Naive thymus-derived CD8-positive, alpha-beta T cell (primary cell): ENCODE measurements around the gene PPP1R13L. TPM values are rescaled to one million over a fixed set of nuclear protein-coding genes. Genes with fewer than 3 reads are reported as not detected.

Experiments
- ATAC-seq, 2 donors: fragments of 150-1000 bp; cut with Tn5 transposase in 1 of 2; sonication (Bioruptor Pico), chemical (Tn5 transposase) in 1 of 2; 1 replicate in 1 of 2; 2 replicates in 1 of 2; pipeline ENCODE4 v1.10.0; 2021; ENCODE audit warnings: mild to moderate bottlenecking in 2 of 2, moderate library complexity in 2 of 2
- POLR2A ChIA-PET: fragments of 350-600 bp; sonication (Branson Sonifier 250); formaldehyde crosslinking; loops from one replicate; lab custom pipeline; 2021; ENCODE audit warnings: antibody characterized with exemption; lab: Charles Lee
- DNase-seq, 10 donors: peaks; one replicate each; pipeline versions ENCODE4 v3.0.0 to v3.0.0-alpha.2; 2020 to 2022
- H3K27ac Mint-ChIP-seq, 10 donors: one replicate each; pipeline ENCODE4 v1.8.0; 2020 to 2022; ENCODE audit warnings: mild to moderate bottlenecking in 10 of 10, mixed read lengths in 10 of 10, moderate library complexity in 4 of 10, inconsistent platforms in 1 of 10
- H3K27me3 Mint-ChIP-seq, 5 donors: one replicate each; pipeline ENCODE4 v1.8.0; 2021 to 2022; ENCODE audit warnings: mixed read lengths in 5 of 5
- H3K36me3 Mint-ChIP-seq, 3 donors: one replicate each; pipeline ENCODE4 v1.8.0; 2020 to 2022; ENCODE audit warnings: mixed read lengths in 3 of 3, mild to moderate bottlenecking in 2 of 3, inconsistent platforms in 1 of 3
- H3K4me1 Mint-ChIP-seq, 4 donors: one replicate each; pipeline ENCODE4 v1.8.0; 2021 to 2022; ENCODE audit warnings: mixed read lengths in 4 of 4
- H3K4me3 Mint-ChIP-seq, 10 donors: one replicate each; pipeline ENCODE4 v1.8.0; 2020 to 2022; ENCODE audit warnings: mild to moderate bottlenecking in 10 of 10, mixed read lengths in 10 of 10, moderate library complexity in 6 of 10, inconsistent platforms in 1 of 10
- H3K9me3 Mint-ChIP-seq, 9 donors: one replicate each; pipeline ENCODE4 v1.8.0; 2020 to 2022; ENCODE audit warnings: mixed read lengths in 9 of 9, mild to moderate bottlenecking in 3 of 9, inconsistent platforms in 1 of 9, moderate library complexity in 1 of 9
- polyA plus RNA-seq, 3 donors: library from polyadenylated mRNA; unstranded; fragments of 300-500 nt; fragmentation: Illumina TruSeq; gene quantifications; one replicate each; pipeline ENCODE4 v1.2.3, GENCODE V29; 2021
- total RNA-seq, 8 experiments: library from RNA in 2 of 8; stranded (reverse) in 2 of 8; gene quantifications; one replicate each; pipeline ENCODE4 v1.2.3 and lab custom pipeline; 2021 to 2026

Gene PPP1R13L
- total RNA-seq (10 to 100 TPM; 12.4 to 13.2 TPM), polyA plus RNA-seq (1 to 10 TPM in 2 of 3 donors, under 1 TPM in 1; 0.64 to 2.5 (median 1.2) TPM), total RNA-seq (lab: John Stamatoyannopoulos, UW) (1.9 to 6.2 (median 2.8) reads per million in 6 experiments)

- Mint-ChIP-seq H3K4me3 (peak within 1 kb of the TSS; percentile 92 to 100 (median 94)), H3K27me3 (peaks cover 12 to 46% (median 21%) of the 10 kb centered on the region in 5 donors), H3K36me3 (peaks cover 0 to 7% (median 0%) of the 10 kb centered on the region in 3 donors), H3K27ac (peak within 1 kb of the TSS; percentile 86 to 98 (median 96)), H3K4me1 (peaks cover 23 to 52% (median 44%) of the 10 kb centered on the region in 4 donors), H3K9me3 (no peaks in the 10 kb centered on the region)
- POLR2A ChIA-PET = no interaction called here
- ATAC-seq (no peak), DNase-seq (peak in 1 of 10 donors; percentile 19)
These were observed at the start of gene PPP1R13L for GRCh38 chr19:45404557-45405434. Gene PPP1R13L (minus strand): TSS chr19:45405069. CDS start chr19:45398318, 6,751 bp downstream.

GRCh38 chr19:45451850-45452387 is 47.0 kb upstream of the PPP1R13L start:
- H3K4me3 Mint-ChIP-seq = peak overlapping the region; percentile 86 to 96 (median 91)
- H3K36me3 Mint-ChIP-seq = no peaks in the 10 kb centered on the region
- DNase-seq (no peak), ATAC-seq (no peak)
- peaks cover 33 to 64% (median 54%) of the 10 kb centered on the region in 4 donors for H3K4me1 Mint-ChIP-seq
- peak overlapping the region; percentile 93 to 100 (median 100) for H3K27ac Mint-ChIP-seq
- peaks cover 0 to 4% (median 0%) of the 10 kb centered on the region in 5 donors for H3K27me3 Mint-ChIP-seq
- H3K9me3 Mint-ChIP-seq = peaks cover 0 to 2% (median 0%) of the 10 kb centered on the region in 9 donors
- POLR2A ChIA-PET = interaction anchor here (0.6 to 2.6 kb wide), 4 partner anchors 10 to 26 kb away, joined by 3 to 10 read pairs (median 6); no protein-coding TSS in a partner anchor

DNA sequence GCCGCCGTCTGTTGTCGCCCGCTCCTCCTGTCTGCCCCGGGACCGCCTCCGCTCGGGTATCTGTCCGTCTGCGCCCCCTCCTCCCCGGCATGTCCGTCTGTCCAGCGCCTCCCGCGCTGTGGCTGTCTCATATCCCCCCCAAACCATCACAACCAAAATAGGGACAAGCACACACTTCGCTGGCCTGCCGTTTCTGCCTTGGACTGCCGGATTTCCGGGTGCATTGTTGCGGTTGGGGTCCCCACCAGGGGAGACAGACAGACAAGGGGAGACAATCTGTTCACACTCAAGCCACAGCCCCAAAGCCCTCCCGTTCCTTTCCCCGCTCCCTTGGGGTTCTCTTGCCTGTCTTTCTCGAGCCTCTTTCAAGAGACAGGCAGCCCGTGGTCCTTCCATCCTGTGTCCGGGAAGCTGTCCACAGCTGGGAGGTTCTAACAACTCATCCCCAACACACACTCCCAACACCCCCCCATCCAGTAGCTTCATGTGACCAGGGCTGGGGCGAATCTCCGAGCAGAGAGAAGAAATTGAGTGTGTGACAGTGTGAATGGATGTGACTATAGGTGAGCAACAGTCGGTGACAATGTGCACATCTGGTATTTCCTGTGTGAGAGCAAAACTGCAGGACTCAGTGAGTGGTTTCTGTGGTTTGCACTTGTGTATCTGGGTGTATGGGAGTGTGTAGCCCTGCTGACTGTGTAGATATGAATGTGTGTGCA is 46.4 kb upstream of the PPP1R13L start:
- peak overlapping the region; percentile 86 to 96 (median 91) for H3K4me3 Mint-ChIP-seq
- DNase-seq (peak in 9 of 10 donors; percentile 47 to 91 (median 74)), ATAC-seq (peak; percentile 49 to 53)
- POLR2A ChIA-PET = interaction anchor here (0.6 to 2.6 kb wide), 4 partner anchors 11 to 27 kb away, joined by 3 to 10 read pairs (median 6); no protein-coding TSS in a partner anchor
- H3K36me3 Mint-ChIP-seq = no peaks in the 10 kb centered on the region
- peaks cover 30 to 63% (median 52%) of the 10 kb centered on the region in 4 donors for H3K4me1 Mint-ChIP-seq
- H3K9me3 Mint-ChIP-seq = peaks cover 0 to 2% (median 0%) of the 10 kb centered on the region in 9 donors
- H3K27me3 Mint-ChIP-seq = peaks cover 0 to 4% (median 0%) of the 10 kb centered on the region in 5 donors
- peak overlapping the region; percentile 93 to 100 (median 100) for H3K27ac Mint-ChIP-seq

DNA sequence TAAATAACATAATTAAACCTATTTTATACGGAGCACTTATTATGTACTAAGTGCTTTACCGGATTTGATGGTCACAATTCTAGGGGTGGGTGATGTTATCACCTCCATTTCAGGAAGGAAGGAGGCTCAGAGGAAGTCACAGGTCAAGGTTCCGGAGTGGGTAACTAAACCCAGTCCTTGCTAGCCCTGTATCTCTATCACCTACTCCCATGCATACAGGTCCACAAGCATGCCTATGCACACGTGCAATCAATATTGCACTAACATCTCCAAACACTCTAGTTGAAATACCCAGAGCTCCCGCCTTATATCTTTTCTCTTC is 45.1 kb upstream of the PPP1R13L start:
- POLR2A ChIA-PET = interaction anchor here (0.6 to 2.6 kb wide), 5 partner anchors 17 to 35 kb away, joined by 3 to 9 read pairs (median 6); partner anchors contain the start of gene FOSB
- peak; percentile 8 to 23 for ATAC-seq
- H3K27ac Mint-ChIP-seq = peak overlapping the region; percentile 97 to 100 (median 99)
- H3K4me1 Mint-ChIP-seq = peaks cover 26 to 60% (median 47%) of the 10 kb centered on the region in 4 donors
- peak overlapping the region; percentile 89 to 97 (median 96) for H3K4me3 Mint-ChIP-seq
- H3K9me3 Mint-ChIP-seq = peaks cover 0 to 2% (median 0%) of the 10 kb centered on the region in 9 donors
- peak in 2 of 10 donors; percentile 10 to 46 for DNase-seq
- H3K27me3 Mint-ChIP-seq = peaks cover 0 to 4% (median 0%) of the 10 kb centered on the region in 5 donors
- no peaks in the 10 kb centered on the region for H3K36me3 Mint-ChIP-seq

DNA sequence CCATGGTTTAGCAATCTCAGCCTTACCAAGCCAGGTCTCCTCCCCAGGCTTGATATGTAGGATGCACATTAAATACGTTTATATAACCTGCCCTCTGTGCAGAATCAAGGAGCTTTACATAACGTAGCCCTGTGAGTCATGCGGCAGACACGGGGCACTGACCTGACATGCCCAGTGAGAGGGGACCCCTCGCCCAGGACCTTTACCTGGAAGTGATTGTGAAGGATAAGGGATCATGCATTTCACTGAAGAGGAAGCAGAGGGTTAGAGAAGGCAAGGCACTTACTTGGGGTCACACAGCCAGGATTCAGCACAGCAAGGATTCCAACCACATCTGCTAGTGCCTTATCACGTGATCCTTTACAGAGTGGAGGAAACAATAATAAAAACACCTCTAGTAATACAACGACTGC is 44.0 kb upstream of the PPP1R13L start:
- POLR2A ChIA-PET = interaction anchor here (1.9 to 2.6 kb wide), 2 partner anchors 20 to 30 kb away, joined by 8 to 9 read pairs; partner anchors contain the start of gene FOSB
- peaks cover 0 to 4% (median 0%) of the 10 kb centered on the region in 5 donors for H3K27me3 Mint-ChIP-seq
- H3K4me1 Mint-ChIP-seq = peaks cover 29 to 63% (median 55%) of the 10 kb centered on the region in 4 donors
- ATAC-seq = no peak
- H3K4me3 Mint-ChIP-seq = peak overlapping the region; percentile 43 to 89 (median 66)
- no peaks in the 10 kb centered on the region for H3K36me3 Mint-ChIP-seq
- peak overlapping the region in 9 of 10 donors; percentile 60 to 100 (median 82) for H3K27ac Mint-ChIP-seq
- DNase-seq = no peak
- H3K9me3 Mint-ChIP-seq = peaks cover 0 to 2% (median 0%) of the 10 kb centered on the region in 9 donors

DNA sequence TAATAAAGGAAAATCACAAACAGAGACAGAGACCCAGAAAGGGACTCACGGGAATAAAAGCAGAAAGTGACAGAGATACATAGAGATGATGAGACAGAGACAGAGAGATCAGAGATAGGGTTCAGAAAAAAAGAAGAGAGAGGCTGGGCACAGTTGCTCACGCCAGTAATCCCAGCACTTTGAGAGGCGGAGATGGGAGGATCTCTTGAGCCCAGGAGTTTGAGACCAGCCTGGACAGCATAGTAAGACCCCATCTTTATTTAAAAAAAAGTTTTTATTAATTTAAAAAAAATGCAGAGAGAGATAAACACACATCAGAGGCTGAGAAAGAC is 43.5 kb upstream of the PPP1R13L start:
- Mint-ChIP-seq H3K36me3 (no peaks in the 10 kb centered on the region), H3K9me3 (peaks cover 0 to 2% (median 0%) of the 10 kb centered on the region in 9 donors), H3K4me3 (peak overlapping the region in 6 of 10 donors; percentile 39 to 59 (median 46)), H3K27ac (peak overlapping the region in 8 of 10 donors; percentile 10 to 91 (median 74)), H3K27me3 (peaks cover 0 to 4% (median 0%) of the 10 kb centered on the region in 5 donors), H3K4me1 (peaks cover 32 to 63% (median 57%) of the 10 kb centered on the region in 4 donors)
- POLR2A ChIA-PET = interaction anchor here (2.6 kb wide), 1 partner anchor 20 kb away, joined by 9 read pairs; the partner anchor contains the start of gene FOSB
- no peak for ATAC-seq
- no peak for DNase-seq

- Mint-ChIP-seq H3K4me1 (peaks cover 32 to 69% (median 64%) of the 10 kb centered on the region in 4 donors), H3K27ac (peak overlapping the region in 6 of 10 donors; percentile 21 to 87 (median 54)), H3K36me3 (no peaks in the 10 kb centered on the region), H3K27me3 (peaks cover 0 to 4% (median 0%) of the 10 kb centered on the region in 5 donors), H3K4me3 (no peak overlapping the region), H3K9me3 (peaks cover 0 to 2% (median 0%) of the 10 kb centered on the region in 9 donors)
- POLR2A ChIA-PET = interaction anchor here (2.1 kb wide), 1 partner anchor 31 kb away, joined by 4 read pairs; no protein-coding TSS in a partner anchor
- no peak for DNase-seq
- no peak for ATAC-seq
These were observed 42.1 kb upstream of the PPP1R13L start for GRCh38 chr19:45446944-45447343.

GRCh38 chr19:45446295-45446694 is 41.4 kb upstream of the PPP1R13L start:
- peak overlapping the region in 9 of 10 donors; percentile 48 to 87 (median 77) for H3K27ac Mint-ChIP-seq
- POLR2A ChIA-PET = interaction anchor here (2.1 to 7.8 kb wide), 2 partner anchors 23 to 32 kb away, joined by 4 to 90 read pairs; partner anchors contain the start of gene FOSB
- peaks cover 0 to 2% (median 0%) of the 10 kb centered on the region in 5 donors for H3K27me3 Mint-ChIP-seq
- ATAC-seq (no peak), DNase-seq (no peak)
- H3K4me3 Mint-ChIP-seq = peak overlapping the region in 5 of 10 donors; percentile 52 to 73 (median 56)
- peaks cover 25 to 63% (median 57%) of the 10 kb centered on the region in 4 donors for H3K4me1 Mint-ChIP-seq
- H3K9me3 Mint-ChIP-seq = peaks cover 0 to 2% (median 0%) of the 10 kb centered on the region in 9 donors
- H3K36me3 Mint-ChIP-seq = no peaks in the 10 kb centered on the region

DNA sequence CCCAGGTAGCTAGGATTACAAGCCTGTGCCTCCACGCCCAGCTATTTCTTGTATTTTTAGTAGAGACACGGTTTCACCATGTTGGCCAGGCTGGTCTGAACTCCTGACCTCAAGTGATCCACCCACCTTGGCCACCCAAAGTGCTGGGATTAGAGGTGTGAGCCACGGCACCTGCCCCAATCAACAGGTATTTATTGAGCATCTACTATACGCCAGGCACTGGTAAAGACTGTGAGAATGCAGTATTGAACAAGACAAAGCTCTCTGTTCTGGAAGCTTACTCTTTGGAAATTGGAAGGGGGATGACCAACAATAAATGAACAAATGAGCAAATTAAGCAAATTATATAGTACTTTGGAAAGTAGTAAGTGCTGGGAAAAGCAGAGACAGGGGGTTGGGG is 40.3 kb upstream of the PPP1R13L start:
- POLR2A ChIA-PET = interaction anchor here (0.7 to 7.8 kb wide), 3 partner anchors 24 to 40 kb away, joined by 3 to 90 read pairs (median 6); partner anchors contain the start of gene FOSB
- Mint-ChIP-seq H3K4me1 (peaks cover 28 to 68% (median 60%) of the 10 kb centered on the region in 4 donors), H3K27me3 (no peaks in the 10 kb centered on the region), H3K4me3 (peak overlapping the region; percentile 8 to 83 (median 45)), H3K9me3 (no peaks in the 10 kb centered on the region), H3K27ac (peak overlapping the region; percentile 10 to 95 (median 88)), H3K36me3 (no peaks in the 10 kb centered on the region)
- no peak for DNase-seq
- no peak for ATAC-seq

DNA sequence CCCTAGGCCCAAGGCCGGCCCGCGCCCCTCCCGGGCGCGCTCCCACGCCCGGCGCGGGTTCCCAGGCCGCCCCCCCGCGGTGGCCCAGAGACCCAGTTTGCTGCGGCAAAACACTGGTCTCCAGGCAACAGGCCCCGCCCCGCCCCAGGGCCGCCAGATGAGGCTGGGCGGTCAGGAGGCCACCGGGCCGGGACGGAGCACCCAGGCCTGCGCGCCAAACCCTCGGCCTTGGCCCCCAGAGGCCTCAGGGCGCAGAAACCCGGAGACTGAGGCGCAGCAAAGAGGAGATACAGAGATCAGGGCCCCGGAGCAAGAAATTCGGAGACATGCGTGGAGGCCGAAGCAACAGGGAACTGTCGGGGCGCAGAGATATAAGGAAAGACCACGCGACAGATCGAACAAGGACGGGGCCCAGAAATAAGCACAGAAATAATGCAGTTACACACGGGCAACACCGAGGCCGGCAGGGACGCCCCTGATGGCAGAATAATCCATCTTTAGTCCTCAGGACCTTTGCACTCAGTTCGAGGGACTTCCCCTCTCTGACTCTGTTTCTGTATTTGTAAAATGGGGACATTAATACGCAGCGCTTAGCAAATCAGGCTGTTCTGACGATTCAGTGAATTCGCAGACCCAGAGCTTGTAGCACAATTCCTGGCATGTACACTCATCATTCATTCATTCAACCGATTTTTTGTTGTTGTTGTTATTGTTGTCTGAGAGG is 39.6 kb upstream of the PPP1R13L start:
- DNase-seq = peak; percentile 63 to 91 (median 78)
- POLR2A ChIA-PET = interaction anchor here (0.6 to 7.8 kb wide), 3 partner anchors 21 to 34 kb away, joined by 4 to 90 read pairs (median 6); partner anchors contain the start of gene FOSB
- Mint-ChIP-seq H3K4me3 (peak overlapping the region; percentile 34 to 83 (median 62)), H3K9me3 (no peaks in the 10 kb centered on the region), H3K4me1 (peaks cover 27 to 62% (median 56%) of the 10 kb centered on the region in 4 donors), H3K27ac (peak overlapping the region in 9 of 10 donors; percentile 20 to 95 (median 88)), H3K27me3 (no peaks in the 10 kb centered on the region), H3K36me3 (no peaks in the 10 kb centered on the region)
- peak; percentile 41 to 55 for ATAC-seq
